CD4-positive, alpha-beta memory T cell (primary cell): ENCODE data around the gene NPEPL1. TPM values are rescaled to one million over a fixed set of nuclear protein-coding genes. Genes with fewer than 3 reads are reported as not detected.

Experiments used
- CTCF ChIA-PET: fragments of 350-600 bp; sonication (Branson Sonifier 250); formaldehyde crosslinking; loops from one replicate; lab custom pipeline; 2021; ENCODE audit warnings: inconsistent platforms; ENCODE audit not compliant: partially characterized antibody; lab: Charles Lee
- POLR2A ChIA-PET: fragments of 350-600 bp; sonication (Branson Sonifier 250); formaldehyde crosslinking; loops from one replicate; lab custom pipeline; 2021; ENCODE audit not compliant: partially characterized antibody; lab: Charles Lee
- DNase-seq, 5 donors: peaks; one replicate each; pipeline versions ENCODE4 v3.0.0 to v3.0.0-alpha.2; 2020 to 2022; ENCODE audit warnings: mixed read lengths in 1 of 5
- H3K27ac ChIP-seq: one replicate; pipeline ENCODE4 v1.7.0; 2013; ENCODE audit warnings: low read depth, low read length
- H3K27me3 ChIP-seq: 2 replicates; pipeline ENCODE4 v1.7.0; 2013; ENCODE audit warnings: mild to moderate bottlenecking, low read length, moderate library complexity; ENCODE audit not compliant: insufficient read depth
- H3K36me3 ChIP-seq: 2 replicates; pipeline ENCODE4 v1.7.0; 2013; ENCODE audit warnings: mild to moderate bottlenecking, low read length, moderate library complexity; ENCODE audit not compliant: insufficient read depth
- H3K4me1 ChIP-seq: 2 replicates; pipeline ENCODE4 v1.7.0; 2013; ENCODE audit warnings: mild to moderate bottlenecking, low read length, moderate library complexity; ENCODE audit not compliant: insufficient read depth
- H3K4me3 ChIP-seq, 2 donors: one replicate each; pipeline ENCODE4 v1.7.0; 2013; ENCODE audit warnings: low read length in 2 of 2, mild to moderate bottlenecking in 1 of 2
- H3K9me3 ChIP-seq, 2 donors: one replicate each; pipeline ENCODE4 v1.7.0; 2013; ENCODE audit warnings: low read length in 2 of 2, control low read depth in 1 of 2; ENCODE audit not compliant: control insufficient read depth in 1 of 2
- H3K27ac Mint-ChIP-seq, 7 donors: one replicate each; pipeline ENCODE4 v1.8.0; 2020 to 2021; ENCODE audit warnings: mixed read lengths in 7 of 7, mild to moderate bottlenecking in 6 of 7, inconsistent platforms in 3 of 7, moderate library complexity in 3 of 7
- H3K27me3 Mint-ChIP-seq, 2 donors: one replicate each; pipeline ENCODE4 v1.8.0; 2020 to 2021; ENCODE audit warnings: mixed read lengths in 2 of 2
- H3K36me3 Mint-ChIP-seq, 2 donors: one replicate each; pipeline ENCODE4 v1.8.0; 2020 to 2021; ENCODE audit warnings: mixed read lengths in 2 of 2, inconsistent platforms in 1 of 2, mild to moderate bottlenecking in 1 of 2
- H3K4me1 Mint-ChIP-seq, 4 donors: one replicate each; pipeline ENCODE4 v1.8.0; 2020 to 2021; ENCODE audit warnings: mixed read lengths in 4 of 4, mild to moderate bottlenecking in 1 of 4
- H3K4me3 Mint-ChIP-seq, 8 donors: one replicate each; pipeline ENCODE4 v1.8.0; 2020 to 2021; ENCODE audit warnings: mixed read lengths in 8 of 8, mild to moderate bottlenecking in 7 of 8, moderate library complexity in 6 of 8, inconsistent platforms in 3 of 8
- H3K9me3 Mint-ChIP-seq, 8 donors: one replicate each; pipeline ENCODE4 v1.8.0; 2020 to 2021; ENCODE audit warnings: mixed read lengths in 8 of 8, mild to moderate bottlenecking in 5 of 8, inconsistent platforms in 3 of 8, moderate library complexity in 1 of 8
- intact Hi-C: fragments of 100-400 bp; cut with micrococcal nuclease; formaldehyde crosslinking; loops from one replicate; pipeline ENCODE4 v1.15.1; 2023
- polyA plus RNA-seq, 2 donors: library from polyadenylated mRNA; unstranded; fragments of 300-500 nt; fragmentation: Illumina TruSeq; gene quantifications; one replicate each; pipeline ENCODE4 v1.2.3, GENCODE V29; 2021
- total RNA-seq, 2 experiments: library from RNA; stranded (reverse); gene quantifications; one replicate each; pipeline ENCODE4 v1.2.3, GENCODE V29; 2021

NPEPL1 gene
- total and polyA plus RNA-seq, 4 experiments from 2014 or later, result 8.9 to 44.8 (median 28.1) TPM

DNA sequence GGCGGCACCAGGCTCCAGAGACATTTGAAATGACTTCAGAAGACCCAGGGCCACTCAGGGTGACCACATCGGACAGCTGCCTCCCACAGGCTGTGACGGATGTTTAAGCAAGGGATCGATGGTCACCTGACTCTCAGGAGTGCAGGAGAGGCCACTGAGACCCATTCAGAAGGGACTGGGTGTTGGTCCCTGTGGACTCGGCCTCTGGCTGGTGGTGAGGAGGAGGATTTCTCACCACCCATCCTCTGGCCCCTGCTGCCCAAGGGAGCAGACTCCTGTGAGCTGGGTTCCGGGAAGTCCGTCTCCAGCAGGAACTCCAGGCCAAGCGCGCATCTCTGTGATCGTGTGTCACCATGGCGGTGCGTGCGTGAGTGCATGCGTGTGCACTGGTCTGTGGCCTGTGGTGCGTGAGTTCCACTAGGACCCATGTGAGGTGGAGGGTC, 25.5 kb downstream of the NPEPL1 start:
- Mint-ChIP-seq H3K9me3 (no peaks in the 10 kb centered on the region), H3K27ac (no peak overlapping the region), H3K36me3 (peaks cover 0 to 3% of the 10 kb centered on the region in 2 donors), H3K27me3 (peaks cover 21 to 22% of the 10 kb centered on the region in 2 donors), H3K4me3 (no peak overlapping the region), H3K4me1 (no peaks in the 10 kb centered on the region)
- Histone ChIP-seq H3K27ac (no peak overlapping the region), H3K4me3 (no peak overlapping the region), H3K27me3 (peaks cover 3% of the 10 kb centered on the region), H3K4me1 (no peaks in the 10 kb centered on the region), H3K9me3 (no peaks in the 10 kb centered on the region), H3K36me3 (no peaks in the 10 kb centered on the region)
- ChIA-PET CTCF (no interaction called here), POLR2A (interaction anchor here (1.1 kb wide), 1 partner anchor 67 kb away, joined by 3 read pairs; the partner anchor contains the start of gene STX16)
- DNase-seq, result no peak
- intact Hi-C loops, result no loop called here

GRCh38 chr20:58718729-58719128, 26.1 kb downstream of the NPEPL1 start:
- Mint-ChIP-seq H3K4me1 (no peaks in the 10 kb centered on the region), H3K36me3 (peaks cover 0 to 2% of the 10 kb centered on the region in 2 donors), H3K9me3 (peaks cover 0 to 2% (median 0%) of the 10 kb centered on the region in 8 donors), H3K27ac (no peak overlapping the region), H3K27me3 (peaks cover 23 to 27% of the 10 kb centered on the region in 2 donors), H3K4me3 (no peak overlapping the region)
- DNase-seq, result no peak
- H3K27ac ChIP-seq, result no peak overlapping the region
- no peaks in the 10 kb centered on the region for H3K4me1 ChIP-seq
- H3K9me3 ChIP-seq, result no peaks in the 10 kb centered on the region
- H3K36me3 ChIP-seq, result no peaks in the 10 kb centered on the region
- intact Hi-C loops, result no loop called here
- H3K27me3 ChIP-seq, result peaks cover 5% of the 10 kb centered on the region
- CTCF ChIA-PET, result interaction anchor here (1.4 kb wide), 1 partner anchor 13 kb away, joined by 4 read pairs; no protein-coding TSS in a partner anchor
- H3K4me3 ChIP-seq, result no peak overlapping the region
- POLR2A ChIA-PET, result no interaction called here

- Mint-ChIP-seq H3K4me1 (no peaks in the 10 kb centered on the region), H3K9me3 (peaks cover 0 to 3% (median 0%) of the 10 kb centered on the region in 8 donors), H3K27me3 (peaks cover 24 to 30% of the 10 kb centered on the region in 2 donors), H3K36me3 (no peaks in the 10 kb centered on the region), H3K27ac (no peak overlapping the region), H3K4me3 (no peak overlapping the region)
- no peak for DNase-seq
- no peaks in the 10 kb centered on the region for H3K36me3 ChIP-seq
- no peak overlapping the region for H3K4me3 ChIP-seq
- CTCF ChIA-PET, result interaction anchor here (1.4 kb wide), 1 partner anchor 14 kb away, joined by 4 read pairs; no protein-coding TSS in a partner anchor
- H3K9me3 ChIP-seq, result no peaks in the 10 kb centered on the region
- H3K27me3 ChIP-seq, result peaks cover 5% of the 10 kb centered on the region
- intact Hi-C loops, result no loop called here
- no peak overlapping the region for H3K27ac ChIP-seq
- POLR2A ChIA-PET, result no interaction called here
- no peaks in the 10 kb centered on the region for H3K4me1 ChIP-seq
Observed at GRCh38 chr20:58719258-58719657, 26.7 kb downstream of the NPEPL1 start.

DNA sequence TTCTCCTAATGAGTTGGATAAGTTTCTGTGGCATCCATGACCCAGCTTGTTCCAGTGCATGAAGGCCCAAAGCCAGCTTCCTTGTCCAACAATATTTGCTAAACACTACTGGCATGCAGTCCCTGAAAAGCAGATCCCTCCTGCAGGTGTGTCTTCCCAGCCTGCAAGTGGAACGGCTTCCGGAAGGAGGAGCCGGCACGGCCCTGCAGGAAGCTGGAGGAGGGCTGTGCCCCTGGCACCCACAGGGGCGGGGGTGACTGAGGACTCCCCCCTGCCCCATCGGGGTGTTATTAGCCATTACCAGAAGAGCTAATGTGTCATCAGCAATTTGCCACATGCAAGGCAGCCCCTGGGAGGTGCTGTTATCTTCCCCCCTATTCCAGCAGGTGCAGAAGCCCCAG, 27.4 kb downstream of the NPEPL1 start:
- POLR2A ChIA-PET, result no interaction called here
- H3K9me3 Mint-ChIP-seq, result peaks cover 0 to 10% (median 0%) of the 10 kb centered on the region in 8 donors
- no peak for DNase-seq

DNA sequence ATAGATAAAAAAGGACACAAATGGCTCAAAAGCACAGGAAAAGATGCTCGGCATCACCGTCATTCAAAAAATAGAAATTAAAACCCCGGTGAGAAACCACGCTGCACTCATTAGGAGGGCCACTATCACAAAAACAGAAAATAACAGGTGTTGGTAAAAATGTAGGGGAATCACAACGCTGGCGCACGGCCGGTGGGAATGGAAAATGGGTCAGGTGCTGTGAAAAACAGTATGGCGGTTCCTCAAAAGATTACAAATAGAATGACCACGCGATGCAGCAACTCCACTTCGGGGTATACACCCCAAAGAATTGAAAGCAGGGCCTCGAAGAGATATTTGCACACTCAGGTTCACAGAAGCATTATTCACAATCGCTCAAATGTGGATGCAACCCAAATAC, 28.3 kb downstream of the NPEPL1 start:
- Mint-ChIP-seq H3K4me1 (no peaks in the 10 kb centered on the region), H3K27me3 (peaks cover 25 to 30% of the 10 kb centered on the region in 2 donors), H3K36me3 (no peaks in the 10 kb centered on the region), H3K4me3 (no peak overlapping the region), H3K27ac (no peak overlapping the region), H3K9me3 (peaks cover 0 to 14% (median 0%) of the 10 kb centered on the region in 8 donors)
- no peak overlapping the region for H3K4me3 ChIP-seq
- no peak overlapping the region for H3K27ac ChIP-seq
- intact Hi-C loops, result no loop called here
- no peak for DNase-seq
- peaks cover 5% of the 10 kb centered on the region for H3K27me3 ChIP-seq
- no peaks in the 10 kb centered on the region for H3K36me3 ChIP-seq
- H3K4me1 ChIP-seq, result no peaks in the 10 kb centered on the region
- no peaks in the 10 kb centered on the region for H3K9me3 ChIP-seq
- CTCF ChIA-PET, result no interaction called here
- POLR2A ChIA-PET, result no interaction called here

More for the DNA sequence above, 27.4 kb downstream of the NPEPL1 start:
- Histone ChIP-seq H3K36me3 (no peaks in the 10 kb centered on the region), H3K4me1 (no peaks in the 10 kb centered on the region), H3K9me3 (no peaks in the 10 kb centered on the region), H3K4me3 (no peak overlapping the region), H3K27me3 (peaks cover 5% of the 10 kb centered on the region), H3K27ac (no peak overlapping the region)
- intact Hi-C loops, result no loop called here
- no peak overlapping the region for H3K27ac Mint-ChIP-seq
- no peaks in the 10 kb centered on the region for H3K36me3 Mint-ChIP-seq
- H3K4me3 Mint-ChIP-seq, result no peak overlapping the region
- H3K4me1 Mint-ChIP-seq, result no peaks in the 10 kb centered on the region
- CTCF ChIA-PET, result interaction anchor here (0.6 to 1.4 kb wide), 2 partner anchors 14 to 1213 kb away, joined by 3 to 4 read pairs; no protein-coding TSS in a partner anchor
- H3K27me3 Mint-ChIP-seq, result peaks cover 25 to 30% of the 10 kb centered on the region in 2 donors

DNA sequence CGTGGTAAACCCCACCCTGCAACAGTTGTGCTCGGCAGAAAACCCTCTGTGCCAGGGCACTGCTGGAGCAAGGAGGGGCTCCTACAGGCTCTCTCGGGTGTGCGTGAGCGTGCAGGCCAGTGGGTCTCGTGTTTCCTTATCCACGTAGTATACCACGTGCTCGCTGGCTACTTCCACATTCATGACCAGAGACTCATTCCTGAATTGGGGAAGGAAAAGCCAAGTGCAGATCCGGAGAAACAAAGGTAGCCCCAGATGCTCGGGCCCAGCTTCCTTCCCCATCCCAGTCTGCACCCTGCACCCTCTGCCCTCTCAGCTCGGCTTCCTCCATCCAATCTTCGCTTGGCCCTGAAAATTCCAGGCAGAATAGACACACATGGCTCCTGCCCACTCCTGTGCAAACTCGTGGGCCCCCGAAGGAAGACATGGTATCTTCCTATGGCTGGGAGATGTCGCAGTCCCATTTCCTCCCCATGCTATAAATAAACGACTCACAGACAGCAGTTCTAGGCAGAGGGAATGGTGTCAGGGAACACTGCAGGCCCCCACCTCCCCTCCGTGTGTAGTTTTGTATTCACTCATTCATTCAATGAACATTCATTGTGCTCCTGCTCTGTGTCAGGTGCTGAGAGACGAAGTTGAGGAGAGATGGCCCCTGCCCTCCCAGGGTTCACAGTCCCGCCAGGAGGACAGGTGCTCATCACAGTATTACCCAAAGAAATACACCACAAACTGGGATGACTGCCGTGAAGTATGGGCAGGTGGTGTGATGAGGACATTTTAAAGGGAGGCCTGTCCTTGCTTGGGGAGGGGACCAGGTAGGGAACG, 29.6 kb downstream of the NPEPL1 start:
- intact Hi-C loops, result no loop called here
- H3K9me3 Mint-ChIP-seq, result peaks cover 0 to 24% (median 8%) of the 10 kb centered on the region in 8 donors
- H3K9me3 ChIP-seq, result no peaks in the 10 kb centered on the region
- peaks cover 27 to 33% of the 10 kb centered on the region in 2 donors for H3K27me3 Mint-ChIP-seq
- H3K27ac Mint-ChIP-seq, result no peak overlapping the region
- H3K27ac ChIP-seq, result no peak overlapping the region
- no peaks in the 10 kb centered on the region for H3K36me3 Mint-ChIP-seq
- H3K4me1 Mint-ChIP-seq, result no peaks in the 10 kb centered on the region
- H3K4me3 Mint-ChIP-seq, result no peak overlapping the region
- ChIA-PET CTCF (no interaction called here), POLR2A (no interaction called here)
- H3K4me3 ChIP-seq, result no peak overlapping the region
- DNase-seq, result no peak
- H3K27me3 ChIP-seq, result peaks cover 5% of the 10 kb centered on the region
- H3K4me1 ChIP-seq, result no peaks in the 10 kb centered on the region
- H3K36me3 ChIP-seq, result no peaks in the 10 kb centered on the region

GRCh38 chr20:58722877-58723627, 30.5 kb downstream of the NPEPL1 start:
- Histone ChIP-seq H3K27me3 (peaks cover 5% of the 10 kb centered on the region), H3K9me3 (no peaks in the 10 kb centered on the region), H3K27ac (no peak overlapping the region), H3K4me1 (no peaks in the 10 kb centered on the region), H3K36me3 (no peaks in the 10 kb centered on the region), H3K4me3 (no peak overlapping the region)
- peaks cover 0 to 33% (median 15%) of the 10 kb centered on the region in 8 donors for H3K9me3 Mint-ChIP-seq
- ChIA-PET CTCF (no interaction called here), POLR2A (no interaction called here)
- no peak for DNase-seq
- peak overlapping the region in 2 of 7 donors; percentile 37 to 39 for H3K27ac Mint-ChIP-seq
- no peaks in the 10 kb centered on the region for H3K4me1 Mint-ChIP-seq
- H3K4me3 Mint-ChIP-seq, result no peak overlapping the region
- intact Hi-C loops, result no loop called here
- peaks cover 27 to 38% of the 10 kb centered on the region in 2 donors for H3K27me3 Mint-ChIP-seq
- H3K36me3 Mint-ChIP-seq, result no peaks in the 10 kb centered on the region
